ENCODE data around the gene FOXP3.

The FOXP3 gene

DNA sequence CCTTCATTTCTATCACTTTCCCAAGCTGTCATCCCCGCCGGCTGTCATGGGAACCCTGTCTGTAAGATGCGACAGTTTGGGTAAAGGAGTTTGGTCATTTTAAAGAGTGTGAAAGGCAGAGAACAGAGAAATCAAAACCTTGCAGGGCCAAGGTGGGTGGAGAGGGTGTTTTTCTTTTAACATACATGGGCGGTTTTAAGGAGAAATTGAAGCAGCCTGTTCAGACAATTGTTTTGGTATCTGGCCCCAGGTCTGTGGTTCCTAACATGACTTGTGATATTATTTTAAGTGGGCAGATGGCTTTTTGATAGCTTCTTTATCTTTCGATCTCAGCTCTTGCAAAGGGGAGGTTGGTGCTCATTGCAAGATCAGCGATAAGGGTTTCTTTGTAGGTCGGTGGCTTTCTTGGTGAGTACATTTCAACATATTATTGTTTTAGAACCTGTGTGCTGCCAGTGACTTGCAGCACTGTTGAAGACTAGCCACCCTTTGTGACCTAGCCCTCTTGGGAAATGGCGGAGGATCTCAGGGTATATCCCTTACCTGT lies 8.7 kb upstream of the FOXP3 start:
- DNase-seq = no peak

DNA sequence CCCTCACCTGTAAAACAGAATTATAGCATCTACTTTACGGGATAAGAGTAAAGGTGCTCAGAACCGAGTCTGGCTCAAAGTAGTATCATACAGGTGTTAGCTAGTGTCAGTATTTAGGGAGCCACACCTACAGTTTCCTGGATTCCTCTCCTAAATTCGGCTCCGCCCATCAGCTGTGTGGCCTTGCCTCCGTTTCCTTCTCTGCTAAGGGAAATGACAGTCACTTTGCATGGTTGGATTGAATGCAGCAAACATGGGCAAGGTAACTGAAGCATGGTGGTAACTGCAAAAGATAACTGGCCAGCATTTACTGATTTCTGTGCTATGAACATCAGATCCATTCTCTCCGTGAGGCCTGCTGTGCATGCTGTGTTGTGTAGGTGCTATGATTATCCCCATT lies 7.9 kb upstream of the FOXP3 start:
- DNase-seq = no peak

DNA sequence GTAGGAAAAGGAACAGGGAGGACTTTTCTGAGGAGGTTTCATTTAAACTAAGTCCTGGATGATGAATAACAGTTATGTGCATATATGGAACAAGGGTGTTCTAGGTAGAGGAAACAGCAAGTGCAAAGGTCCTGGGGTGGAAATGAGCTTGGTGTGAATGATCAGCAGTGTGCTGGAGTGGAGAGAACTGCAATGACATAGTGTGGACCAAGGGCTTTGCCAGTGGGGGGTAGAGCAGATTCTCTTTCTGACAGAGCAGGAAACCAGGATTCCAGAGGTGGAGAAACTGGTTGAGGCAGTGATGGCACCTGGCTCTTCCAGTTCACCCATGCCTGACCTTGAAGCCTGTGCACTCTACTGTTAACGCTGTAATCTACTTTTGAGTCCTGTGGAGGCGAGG lies 6.8 kb upstream of the FOXP3 start:
- no peak for DNase-seq

DNA sequence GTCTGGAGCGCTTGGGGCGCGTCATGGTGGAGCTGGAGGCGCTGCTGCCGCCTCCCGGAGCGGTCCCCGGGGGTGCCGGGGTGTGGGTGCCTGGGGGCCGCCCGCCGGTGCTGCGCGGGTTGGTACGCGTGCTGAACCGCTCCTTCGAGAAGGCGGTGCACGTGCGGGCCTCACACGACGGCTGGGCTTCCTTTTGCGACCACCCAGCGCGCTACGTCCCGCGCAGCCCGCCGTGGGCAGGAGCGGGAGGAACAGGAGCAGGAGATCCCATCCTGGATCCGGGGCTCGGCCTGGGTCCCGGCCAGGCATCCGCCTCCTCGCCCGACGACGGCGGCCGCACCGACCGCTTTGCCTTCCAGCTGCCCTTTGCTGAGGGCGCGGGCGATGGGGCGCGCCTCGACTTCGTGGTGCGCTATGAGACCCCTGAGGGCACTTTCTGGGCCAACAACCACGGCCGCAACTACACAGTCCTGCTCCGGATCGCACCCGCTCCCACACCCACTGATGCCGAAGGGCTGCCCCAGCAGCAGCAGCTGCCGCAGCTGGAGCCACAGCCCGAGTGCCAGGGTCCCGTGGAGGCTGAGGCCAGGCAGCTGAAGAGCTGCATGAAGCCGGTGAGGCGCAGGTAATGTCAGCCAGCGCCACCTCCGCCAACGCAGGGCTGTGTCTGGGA lies 5.9 kb upstream of the FOXP3 start:
- DNase-seq = no peak

DNA sequence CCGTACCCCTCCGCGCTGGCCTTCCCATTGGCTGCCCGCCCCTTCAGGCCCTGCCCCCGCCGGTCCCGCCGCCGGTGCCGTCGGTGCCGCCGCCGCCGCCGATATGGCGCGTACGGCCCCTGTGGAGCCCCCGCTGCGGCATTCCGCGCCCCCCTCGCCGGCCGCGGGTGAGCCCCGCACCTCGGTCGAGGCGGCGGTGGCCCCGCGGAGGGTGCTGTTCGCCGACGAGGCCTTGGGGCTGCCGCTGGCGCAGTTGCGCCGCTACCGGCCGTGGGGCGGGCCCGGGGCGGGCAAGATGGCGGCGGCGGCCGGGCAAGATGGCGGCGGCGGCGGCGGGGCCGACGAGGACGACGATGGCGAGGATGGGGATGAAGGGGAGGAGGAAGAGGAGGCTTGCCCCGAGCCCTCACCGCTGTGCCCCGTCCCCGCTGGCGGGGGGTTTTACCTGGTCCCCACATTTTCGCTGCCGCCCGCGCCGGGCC lies 5.3 kb upstream of the FOXP3 start, which contains the start of gene PPP1R3F:
Gene PPP1R3F (plus strand): TSS at position 27 of the 482 bp plus-strand sequence. CDS start 77 bp downstream, at position 104.
- no peak for DNase-seq

DNA sequence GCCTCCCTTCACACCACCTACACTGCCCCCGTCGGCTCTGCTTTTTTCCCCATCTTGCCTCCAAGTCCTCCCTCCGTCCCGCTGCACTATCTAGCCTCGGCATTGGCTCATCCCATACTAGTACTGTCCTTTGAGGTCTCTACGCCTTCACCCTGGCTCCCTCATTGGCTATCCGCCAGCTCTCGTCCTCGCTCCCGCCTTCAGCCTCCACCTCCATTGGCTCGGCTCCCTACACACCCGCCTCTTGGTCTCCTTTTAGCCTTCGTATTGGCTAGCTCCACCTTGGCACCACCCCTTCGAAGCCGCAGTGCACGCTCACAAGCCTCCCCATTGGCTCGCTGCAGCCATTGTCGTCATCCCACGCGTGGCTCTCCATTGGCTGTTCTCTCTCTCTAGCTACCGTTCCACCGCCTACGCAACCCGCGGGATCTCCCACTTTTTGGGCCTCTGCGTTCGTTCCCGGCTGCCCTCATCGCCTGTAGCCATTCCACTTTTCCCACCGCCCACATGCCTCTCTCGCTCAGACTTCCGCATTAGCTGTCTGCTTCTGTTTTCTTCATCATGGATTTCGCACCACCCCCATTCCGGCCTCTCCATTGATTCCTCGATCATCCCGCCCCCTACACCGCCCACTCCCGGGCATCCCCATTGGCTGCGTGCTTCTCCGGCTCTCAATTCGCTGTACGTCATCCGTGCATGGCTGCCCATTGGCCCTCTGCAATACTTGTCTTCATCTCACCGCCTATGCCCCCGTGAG lies 4.7 kb upstream of the FOXP3 start:
- peak; percentile 98 for DNase-seq

DNA sequence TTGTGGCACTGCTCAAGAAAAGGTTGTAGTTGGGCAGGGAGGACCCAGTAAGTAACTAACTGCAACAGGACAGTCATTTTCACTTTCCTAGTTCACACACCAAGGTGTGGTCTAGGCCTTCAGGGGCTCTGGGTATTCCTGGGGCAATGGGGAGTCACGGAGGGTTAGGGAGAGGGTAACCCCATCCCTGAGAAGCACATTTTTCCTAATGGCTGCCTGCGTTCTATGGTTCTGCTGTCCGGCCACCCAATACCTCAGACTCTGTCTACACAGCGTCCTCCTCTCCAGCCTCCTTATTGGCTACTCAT lies 4.1 kb upstream of the FOXP3 start:
- DNase-seq = no peak

DNA sequence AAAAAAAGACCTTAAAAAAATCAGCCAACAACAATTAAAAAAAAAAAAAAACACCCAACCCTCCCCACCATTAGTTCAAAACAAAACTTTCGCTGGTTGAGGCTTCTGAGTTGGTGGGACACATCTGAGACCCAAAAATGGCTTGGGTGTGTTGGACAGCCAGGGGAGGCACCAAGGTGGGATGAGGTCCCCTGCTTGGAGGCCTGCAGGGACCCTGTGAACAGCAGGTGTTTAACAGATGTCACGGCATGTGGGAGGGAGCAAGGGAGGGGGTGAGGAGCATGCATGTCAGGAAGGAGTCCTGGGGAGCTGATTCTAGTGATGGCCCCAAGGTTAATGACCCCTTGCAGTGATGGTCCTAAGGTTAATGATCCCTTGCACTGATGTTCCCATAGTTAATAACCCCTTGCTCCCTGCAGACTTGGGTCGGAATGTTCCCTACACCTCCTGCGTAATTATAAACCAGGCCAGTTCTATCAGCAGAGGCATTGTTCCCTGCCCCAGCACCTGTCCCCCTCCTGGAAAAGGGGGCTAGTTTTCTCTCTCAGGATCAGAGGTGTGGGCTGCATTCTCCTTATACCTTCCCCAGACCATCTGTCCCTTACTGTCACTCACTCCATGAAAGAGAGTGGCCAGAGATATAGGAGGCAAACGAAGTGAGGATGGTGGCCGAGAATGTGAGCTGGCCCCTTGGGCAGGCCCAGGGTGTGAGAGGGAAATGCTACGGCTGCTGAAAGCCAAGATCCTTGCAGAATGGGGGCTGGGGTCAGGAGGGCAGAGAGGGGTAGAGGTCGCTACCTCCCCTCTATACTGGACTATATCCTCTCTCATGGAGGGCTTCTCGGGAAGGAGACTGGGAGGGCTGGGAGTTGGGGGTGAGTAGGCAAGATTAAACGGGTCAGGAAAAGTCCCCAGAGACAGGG lies 2.3 kb upstream of the FOXP3 start:
- DNase-seq = no peak

DNA sequence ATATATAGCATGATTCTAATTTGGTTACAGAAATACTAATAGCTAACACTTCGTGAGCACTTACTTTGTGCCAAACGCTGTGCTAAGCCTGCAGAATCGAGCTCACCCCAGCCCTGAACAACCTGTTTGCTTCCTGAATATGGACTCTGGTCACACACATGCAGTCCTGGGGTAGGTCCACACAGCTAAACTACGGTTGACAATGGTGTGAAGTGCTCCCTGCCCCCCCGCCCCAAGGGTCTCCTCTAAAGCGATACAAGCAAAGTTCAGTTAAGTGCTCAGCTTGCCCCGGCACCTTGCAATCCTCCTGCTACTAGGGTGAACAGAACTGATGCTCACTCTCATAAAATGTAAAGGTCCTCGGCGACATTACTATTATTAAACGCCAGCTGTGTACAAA lies 879 bp downstream of the FOXP3 start:
- no peak for DNase-seq

DNA sequence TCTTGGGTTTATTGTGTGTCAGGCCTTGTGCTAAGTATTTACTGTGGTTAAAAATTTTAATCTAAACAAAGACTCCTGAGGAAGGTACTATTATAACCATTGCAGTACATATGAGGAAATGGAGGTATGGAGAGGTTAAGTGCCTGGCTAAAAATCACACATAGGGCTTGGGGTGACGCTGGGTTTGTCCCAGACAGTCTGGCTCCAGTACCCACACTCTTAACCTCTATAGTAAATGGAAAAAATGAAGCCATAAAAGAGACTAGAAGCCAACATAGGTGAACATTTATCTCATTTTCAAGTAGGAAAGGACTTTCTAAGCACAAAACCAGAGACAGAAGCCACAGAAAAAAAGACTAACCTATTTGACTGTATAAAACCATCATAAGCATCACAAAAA lies 1.9 kb downstream of the FOXP3 start:
- DNase-seq = no peak

DNA sequence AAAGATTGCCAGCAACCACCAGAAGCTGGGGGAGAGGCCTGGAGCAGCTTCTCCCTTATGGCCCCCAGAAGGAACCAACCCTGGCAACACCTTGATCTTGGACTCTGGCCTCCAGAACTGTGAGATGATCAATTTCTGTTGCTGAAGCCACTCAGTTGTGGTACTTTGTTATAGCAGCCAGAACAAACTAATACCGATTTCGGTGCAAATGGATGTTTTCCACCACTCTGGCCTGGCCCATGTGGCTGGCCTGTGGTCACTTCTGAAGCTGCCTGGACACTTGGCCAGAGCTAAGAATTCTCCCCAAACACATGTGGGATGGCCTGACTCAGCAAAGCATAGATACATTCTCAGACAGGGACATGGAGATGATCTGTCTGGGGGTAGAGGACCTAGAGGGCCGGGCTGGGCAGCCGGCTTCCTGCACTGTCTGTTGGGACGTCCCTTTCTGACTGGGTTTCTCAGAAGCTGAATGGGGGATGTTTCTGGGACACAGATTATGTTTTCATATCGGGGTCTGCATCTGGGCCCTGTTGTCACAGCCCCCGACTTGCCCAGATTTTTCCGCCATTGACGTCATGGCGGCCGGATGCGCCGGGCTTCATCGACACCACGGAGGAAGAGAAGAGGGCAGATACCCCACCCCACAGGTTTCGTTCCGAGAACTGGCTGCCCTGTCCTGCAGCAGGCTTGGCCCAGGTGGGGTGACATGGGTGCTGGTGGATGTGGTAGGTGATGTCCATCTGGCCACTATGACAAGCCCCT lies 4.1 kb downstream of the FOXP3 start:
- no peak for DNase-seq

DNA sequence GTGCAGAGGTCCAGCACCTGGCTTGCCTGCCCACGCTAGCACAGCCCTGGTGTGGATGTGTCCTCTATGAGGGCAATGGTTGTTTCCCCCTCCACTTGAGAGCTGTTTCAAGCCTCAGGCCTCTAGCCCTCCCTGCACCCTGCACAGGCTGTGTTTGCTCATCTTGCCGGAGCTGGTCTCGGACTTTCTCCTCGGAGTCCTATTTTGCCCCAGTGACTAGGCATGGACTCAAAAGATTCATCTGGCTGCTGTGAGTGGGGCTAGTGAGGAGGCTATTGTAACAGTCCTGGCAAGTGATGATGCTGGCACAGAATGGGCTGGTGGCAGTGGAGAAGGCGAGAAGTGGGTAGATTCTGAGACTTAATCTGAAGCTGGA lies 5.8 kb downstream of the FOXP3 start:
- DNase-seq = no peak

DNA sequence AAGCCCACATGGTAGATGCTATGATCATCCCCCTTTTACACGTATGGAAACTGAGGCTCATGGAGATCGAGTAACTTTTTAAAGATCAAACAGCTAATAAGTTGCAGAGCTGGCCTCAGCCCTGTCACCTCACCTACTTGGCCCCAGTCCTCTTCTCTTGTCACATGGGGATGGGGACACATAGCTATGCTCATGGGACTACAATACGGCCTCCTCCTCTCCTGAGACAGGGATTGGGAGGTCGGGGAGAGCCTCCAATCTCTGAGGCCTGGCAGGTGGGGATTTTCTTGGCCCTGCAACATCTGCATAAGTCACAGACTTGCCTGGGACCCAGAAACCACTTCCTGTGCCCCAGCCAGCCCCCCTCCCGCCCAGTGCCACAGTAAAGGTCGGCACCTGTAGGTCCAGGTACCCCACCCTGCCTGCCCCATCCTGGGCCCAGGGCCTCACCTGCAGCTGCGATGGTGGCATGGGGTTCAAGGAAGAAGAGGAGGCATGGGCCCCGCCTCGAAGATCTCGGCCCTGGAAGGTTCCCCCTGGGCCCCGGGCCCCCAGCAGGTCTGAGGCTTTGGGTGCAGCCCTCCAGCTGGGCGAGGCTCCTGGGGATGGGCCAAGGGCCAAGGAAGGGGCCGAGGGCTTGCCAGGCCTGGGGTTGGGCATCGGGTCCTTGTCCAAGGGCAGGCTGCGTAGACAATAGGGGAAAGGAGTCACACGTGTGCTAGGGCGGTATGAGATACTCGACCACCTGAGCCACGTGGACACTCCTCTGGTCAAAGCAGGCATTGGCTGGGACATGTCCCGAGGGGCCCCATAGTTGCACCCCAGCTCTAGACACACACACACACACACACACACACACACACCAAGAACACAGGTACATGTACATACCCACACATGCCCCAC lies 6.4 kb downstream of the FOXP3 start:
- no peak for DNase-seq

DNA sequence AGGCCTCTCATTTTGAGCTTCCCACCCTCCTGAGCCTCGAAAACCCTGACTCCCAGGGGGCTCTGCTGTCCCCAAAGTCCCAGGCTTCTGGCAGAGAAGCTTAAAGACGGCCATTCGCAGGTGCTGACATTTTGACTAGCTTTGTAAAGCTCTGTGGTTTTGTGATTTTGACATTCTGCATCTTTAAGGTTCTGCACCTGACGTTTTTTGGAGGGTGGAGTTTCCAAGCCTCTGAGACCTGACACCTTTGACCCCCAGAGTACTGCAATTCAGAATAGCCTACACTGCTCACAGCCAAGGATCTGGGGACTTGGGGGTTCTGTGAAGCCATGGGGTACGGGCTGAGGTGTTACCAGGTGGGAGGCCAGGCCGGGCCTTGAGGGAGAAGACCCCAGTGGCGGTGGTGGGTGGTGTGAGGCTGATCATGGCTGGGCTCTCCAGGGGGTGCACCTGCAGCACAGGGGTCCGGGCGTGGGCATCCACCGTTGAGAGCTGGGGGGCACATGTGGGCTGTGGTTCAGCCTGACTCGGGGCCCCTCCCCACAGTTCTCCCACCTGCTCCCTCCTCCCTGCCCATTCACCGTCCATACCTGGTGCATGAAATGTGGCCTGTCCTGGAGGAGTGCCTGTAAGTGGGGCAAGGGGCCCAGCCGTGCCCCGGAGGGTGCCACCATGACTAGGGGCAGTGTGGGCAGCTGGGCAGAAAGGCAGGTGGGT lies 7.3 kb downstream of the FOXP3 start:
- no peak for DNase-seq

DNA sequence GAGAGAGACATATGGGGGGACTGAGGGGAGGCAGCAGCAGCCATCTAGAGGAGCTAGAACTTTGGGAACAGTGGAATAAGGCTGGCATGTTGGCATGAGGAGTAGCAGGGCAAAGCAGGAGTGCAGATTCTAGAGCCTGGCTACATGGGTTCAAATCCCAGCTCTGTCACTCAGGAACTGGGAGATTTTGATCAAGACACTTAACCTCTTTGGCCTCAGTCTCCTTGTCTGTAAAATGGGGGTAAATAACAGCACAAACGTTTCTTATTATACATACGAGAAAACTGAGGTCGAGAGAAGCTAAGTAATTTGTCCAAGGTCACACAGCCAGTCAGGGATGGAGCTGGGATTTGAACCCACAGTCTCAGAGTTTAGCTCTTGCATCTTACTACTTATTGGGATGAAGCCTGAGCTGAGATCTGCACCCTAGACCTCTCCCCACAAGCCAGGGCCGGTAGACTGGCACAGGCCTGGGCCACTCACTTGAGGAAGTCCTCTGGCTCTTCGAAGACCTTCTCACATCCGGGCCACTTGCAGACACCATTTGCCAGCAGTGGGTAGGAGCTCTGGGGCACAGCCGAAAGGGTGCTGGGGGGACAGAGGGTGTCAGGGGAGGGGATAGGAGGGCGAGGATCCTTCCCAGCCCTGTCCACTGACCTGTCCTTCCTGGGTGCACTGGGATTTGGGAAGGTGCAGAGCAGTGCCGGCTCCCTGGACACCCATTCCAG lies 8.1 kb downstream of the FOXP3 start:
- DNase-seq = no peak

DNA sequence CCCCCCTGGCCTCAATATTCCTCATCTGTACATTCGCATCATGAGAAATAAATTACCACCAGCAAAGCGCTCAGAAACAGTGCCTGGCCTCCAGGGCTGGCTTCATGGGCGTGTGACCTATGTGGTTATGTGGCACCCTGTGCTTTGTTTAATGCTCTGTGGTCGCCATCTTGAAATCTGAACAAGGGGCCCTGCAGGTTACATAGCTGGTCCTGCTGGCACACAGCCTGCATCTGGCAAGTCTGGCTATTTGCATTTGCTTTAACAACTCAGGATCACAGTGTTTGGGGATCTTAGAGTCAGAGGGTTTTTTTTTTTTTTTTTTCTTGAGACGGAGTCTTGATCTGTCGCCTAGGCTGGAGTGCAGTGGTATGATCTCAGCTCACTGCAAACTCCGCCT lies 9.9 kb downstream of the FOXP3 start:
- DNase-seq = no peak

DNA sequence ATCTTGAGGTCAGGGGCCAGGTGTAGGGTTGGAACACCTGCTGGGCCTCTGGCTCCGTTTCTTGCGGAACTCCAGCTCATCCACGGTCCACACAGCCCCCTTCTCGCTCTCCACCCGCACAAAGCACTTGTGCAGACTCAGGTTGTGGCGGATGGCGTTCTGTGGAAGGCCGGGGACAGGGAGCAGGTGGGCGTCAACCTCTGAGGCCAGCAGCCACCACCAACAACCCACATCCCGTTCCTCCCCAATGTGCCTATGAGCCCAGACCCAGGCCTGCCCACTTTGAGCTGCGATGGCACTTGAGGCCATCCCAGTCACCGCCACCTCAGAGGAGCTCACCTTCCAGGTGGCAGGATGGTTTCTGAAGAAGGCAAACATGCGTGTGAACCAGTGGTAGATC lies 13.2 kb downstream of the FOXP3 start:
- no peak for DNase-seq

DNA sequence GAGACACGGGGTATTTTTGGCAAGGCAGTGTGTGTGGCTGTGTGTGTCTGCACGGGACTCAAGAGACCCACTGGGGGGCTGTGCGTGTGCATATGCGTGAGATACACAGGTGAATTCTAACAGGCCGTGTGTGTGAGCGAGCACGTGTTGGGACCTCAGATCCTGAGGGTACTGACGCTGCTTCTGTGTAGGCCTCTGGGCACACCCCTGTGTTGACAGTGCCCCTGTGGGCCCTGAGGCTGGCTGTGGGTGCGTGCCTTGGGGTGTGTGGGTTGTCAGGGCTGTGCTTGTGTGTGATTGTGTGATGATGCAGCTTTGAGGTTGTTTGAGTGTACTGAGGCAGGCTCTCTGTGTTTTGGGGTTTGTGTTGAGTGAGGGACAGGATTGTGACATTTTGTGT lies 13.9 kb downstream of the FOXP3 start:
- no peak for DNase-seq

DNA sequence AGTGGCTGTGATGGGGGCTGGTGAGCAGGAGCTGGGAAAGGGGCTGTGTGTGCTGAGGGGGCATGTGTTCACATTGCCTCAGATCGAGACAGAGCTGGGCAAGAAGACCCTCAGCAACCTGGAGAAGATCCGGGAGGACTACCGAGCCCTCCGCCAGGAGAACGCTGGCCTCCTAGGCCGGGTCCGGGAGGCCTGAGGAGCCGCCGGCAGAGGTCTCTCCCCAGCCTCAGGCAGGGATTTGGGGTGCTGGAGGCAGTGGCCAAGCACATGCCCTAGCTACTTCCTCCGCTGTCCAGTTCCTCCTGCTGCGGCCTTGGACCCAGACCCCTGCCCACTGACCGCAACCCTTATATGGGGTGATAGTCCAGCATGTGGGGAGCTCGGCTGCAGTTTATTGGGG lies 14.4 kb downstream of the FOXP3 start:
- no peak for DNase-seq

DNA sequence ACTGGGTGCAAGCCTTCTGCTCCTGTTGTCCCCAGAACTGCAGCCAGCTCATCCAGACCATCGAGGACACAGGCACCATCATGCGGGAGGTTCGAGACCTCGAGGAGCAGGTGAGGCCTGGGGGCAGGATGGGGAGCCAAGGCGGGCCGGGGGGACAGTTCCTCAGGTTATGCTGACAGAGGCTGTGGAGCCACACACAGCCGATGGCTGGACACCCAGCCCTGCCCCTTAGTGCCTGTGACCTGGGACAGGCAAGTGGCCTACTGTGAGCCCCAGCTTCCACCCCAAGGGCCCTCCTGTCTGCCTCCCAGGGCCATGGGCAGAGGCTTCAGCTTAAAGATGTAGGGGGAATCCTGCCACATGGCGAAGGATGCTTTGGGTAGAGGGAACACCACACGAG lies 14.9 kb downstream of the FOXP3 start:
- DNase-seq = no peak

Measured in T1000 (cell line).